Measurements from ENCODE around the gene GALNT9. TPM values are rescaled to one million over a fixed set of nuclear protein-coding genes. Genes with fewer than 3 reads are reported as not detected.

GALNT9 gene
- total RNA-seq, 2 donors from 2014 or later, result 4.0 to 10.8 TPM

GRCh38 chr12:132345561-132346200 lies 16.3 kb upstream of the GALNT9 start:
- Histone ChIP-seq H3K36me3 (no peaks in the 10 kb centered on the region), H3K27me3 (no peaks in the 10 kb centered on the region), H3K9me3 (no peaks in the 10 kb centered on the region), H3K4me1 (no peaks in the 10 kb centered on the region), H3K4me3 (no peak overlapping the region), H3K27ac (no peak overlapping the region)
- DNase-seq (ENCODE audit: low spot score), result no peak
- no peak for TF ChIP-seq CTCF (IDR thresholded peaks at IDR 0.05)

DNA sequence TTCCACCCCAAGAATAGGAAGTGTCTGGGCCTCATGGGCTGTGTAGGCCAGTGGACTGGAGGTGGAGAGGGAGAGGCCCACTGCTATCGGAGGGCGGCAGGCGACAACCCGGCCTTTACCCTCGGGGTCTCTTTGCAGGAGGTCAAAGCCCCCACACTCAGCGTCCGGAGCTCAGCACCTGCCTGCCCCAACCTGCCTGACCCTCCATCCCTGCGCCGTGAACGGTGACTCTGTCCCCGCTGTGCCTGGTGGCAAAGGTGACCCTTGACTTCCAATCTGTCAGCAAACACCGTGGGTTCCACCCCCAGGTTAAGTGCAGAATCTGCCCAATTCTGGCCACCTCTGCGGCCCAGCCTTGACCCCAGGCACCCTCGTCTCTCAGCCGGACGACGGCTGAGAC lies 15.7 kb upstream of the GALNT9 start:
- no peak for DNase-seq (ENCODE audit: low spot score)
- Histone ChIP-seq H3K4me1 (no peaks in the 10 kb centered on the region), H3K27me3 (no peaks in the 10 kb centered on the region)

GRCh38 chr12:132344601-132345000 lies 15.2 kb upstream of the GALNT9 start:
- no peaks in the 10 kb centered on the region for H3K36me3 ChIP-seq
- H3K27ac ChIP-seq, result no peak overlapping the region
- no peaks in the 10 kb centered on the region for H3K4me1 ChIP-seq
- H3K4me3 ChIP-seq, result no peak overlapping the region
- no peaks in the 10 kb centered on the region for H3K9me3 ChIP-seq
- no peaks in the 10 kb centered on the region for H3K27me3 ChIP-seq
- no peak for DNase-seq (ENCODE audit: low spot score)
- no peak for TF ChIP-seq CTCF (IDR thresholded peaks at IDR 0.05)

More for the DNA sequence above, 15.7 kb upstream of the GALNT9 start:
- TF ChIP-seq CTCF (IDR thresholded peaks at IDR 0.05), result no peak
- no peaks in the 10 kb centered on the region for H3K36me3 ChIP-seq
- H3K27ac ChIP-seq, result no peak overlapping the region
- H3K4me3 ChIP-seq, result no peak overlapping the region
- no peaks in the 10 kb centered on the region for H3K9me3 ChIP-seq

- no peak overlapping the region for H3K4me3 ChIP-seq
- H3K9me3 ChIP-seq, result no peaks in the 10 kb centered on the region
- no peak for TF ChIP-seq CTCF (IDR thresholded peaks at IDR 0.05)
- no peaks in the 10 kb centered on the region for H3K27me3 ChIP-seq
- H3K27ac ChIP-seq, result no peak overlapping the region
- no peaks in the 10 kb centered on the region for H3K36me3 ChIP-seq
- H3K4me1 ChIP-seq, result no peaks in the 10 kb centered on the region
- DNase-seq (ENCODE audit: low spot score), result no peak
Measured at GRCh38 chr12:132344181-132344580, 14.8 kb upstream of the GALNT9 start.

DNA sequence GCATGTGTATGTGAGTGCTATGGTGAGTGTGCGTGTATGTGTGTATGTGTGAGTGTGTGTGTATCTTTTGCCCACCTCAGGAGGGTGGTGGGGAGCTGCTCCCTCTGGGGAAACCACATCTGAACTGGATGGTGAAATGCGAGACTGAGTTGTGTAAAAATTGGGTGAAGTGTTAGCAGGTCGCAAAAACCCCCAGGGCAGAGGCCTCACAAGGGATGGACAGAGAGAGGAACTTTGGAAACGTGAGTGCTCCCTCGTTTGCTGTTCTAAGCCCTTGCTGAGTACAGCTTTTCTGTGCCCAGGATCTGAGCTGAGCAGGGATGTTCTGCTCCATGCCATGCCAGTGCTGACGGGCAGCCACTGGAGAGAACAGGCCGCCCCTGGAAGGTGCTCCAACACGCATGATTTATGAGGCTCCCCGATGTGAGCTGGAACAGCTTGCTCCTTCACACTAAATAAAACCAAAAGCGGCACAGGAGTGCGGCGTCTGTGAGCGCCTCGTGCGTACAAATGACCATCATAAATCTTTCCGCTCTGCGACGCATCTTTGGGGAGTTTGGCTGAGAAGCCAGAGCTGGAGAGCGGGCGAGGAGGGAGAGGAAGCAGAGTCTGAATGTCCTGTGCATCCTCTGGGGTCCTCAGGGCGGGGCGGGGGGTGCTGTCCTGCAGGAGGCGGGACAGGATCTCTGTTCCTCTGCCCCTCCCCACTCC lies 14.1 kb upstream of the GALNT9 start:
- no peak for TF ChIP-seq CTCF (IDR thresholded peaks at IDR 0.05)
- no peak for DNase-seq (ENCODE audit: low spot score)
- H3K4me1 ChIP-seq, result no peaks in the 10 kb centered on the region
- no peak overlapping the region for H3K27ac ChIP-seq
- H3K36me3 ChIP-seq, result no peaks in the 10 kb centered on the region
- no peaks in the 10 kb centered on the region for H3K9me3 ChIP-seq
- no peak overlapping the region for H3K4me3 ChIP-seq
- H3K27me3 ChIP-seq, result no peaks in the 10 kb centered on the region
